ENCODE results near the gene IFT80.

- no peak for TF ChIP-seq CTCF (IDR thresholded peaks at IDR 0.05)
- no peak for TF ChIP-seq POLR2A (IDR thresholded peaks at IDR 0.05)
- no peak for TF ChIP-seq EP300 (IDR thresholded peaks at IDR 0.05)
- TF ChIP-seq POLR2AphosphoS5 (IDR thresholded peaks at IDR 0.05): no peak
Measured at GRCh38 chr3:160265088-160265487, 133.9 kb downstream of the IFT80 start.
